OCI-LY7 (cell line): Measurements from ENCODE around the gene CFAP65.

Experiments used
- CTCF ChIP-seq: fragments of 200-600 bp; sonication (generic); conservative IDR thresholded peaks from 2 replicates; pipeline ENCODE4 v1.5.1; 2014; ENCODE audit warnings: mild to moderate bottlenecking, antibody characterized with exemption, low read length, moderate library complexity, mixed read lengths
- EZH2phosphoT487 ChIP-seq: fragments of 200-600 bp; sonication (generic); IDR thresholded peaks from 2 replicates; pipeline ENCODE4 v1.6.1; 2018; ENCODE audit warnings: low read depth, borderline replicate concordance, mild to moderate bottlenecking, mixed run types, antibody characterized with exemption, low read length, moderate library complexity, mixed read lengths

DNA sequence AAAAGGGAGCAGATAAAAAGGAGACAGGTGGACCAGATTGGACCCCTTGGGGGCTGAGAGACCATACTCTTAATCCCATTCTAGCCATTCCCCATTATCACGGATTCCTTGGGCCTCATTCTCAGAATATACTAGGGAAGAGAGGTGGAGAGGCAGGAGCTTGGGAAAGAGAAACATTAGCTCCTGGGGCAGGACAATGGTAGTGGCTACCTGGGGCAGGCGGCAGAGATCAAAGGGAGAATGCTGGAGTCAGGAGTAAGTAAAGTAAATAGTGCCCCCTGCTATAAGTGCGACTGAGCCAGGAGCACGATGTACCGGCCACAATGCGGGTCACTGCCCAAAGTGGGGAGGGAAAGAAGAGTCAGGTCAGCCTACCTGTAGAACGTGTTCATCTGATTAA, 39.8 kb upstream of the CFAP65 start:
- TF ChIP-seq CTCF (no peak), EZH2phosphoT487 (no peak)
